NCI-H510A treated with DMSO at 0.1 percent for 48 hours (cell line): ENCODE data around the gene BMP10.

Source experiments
- DNase-seq: peaks from one replicate; lab custom pipeline; 2025; lab: John Stamatoyannopoulos, UW

BMP10 gene

GRCh38 chr2:68853035-68853434 is 18.2 kb downstream of the BMP10 start:
- no peak for DNase-seq

- DNase-seq, result no peak
Observed at GRCh38 chr2:68850524-68850923, 20.7 kb downstream of the BMP10 start.

DNA sequence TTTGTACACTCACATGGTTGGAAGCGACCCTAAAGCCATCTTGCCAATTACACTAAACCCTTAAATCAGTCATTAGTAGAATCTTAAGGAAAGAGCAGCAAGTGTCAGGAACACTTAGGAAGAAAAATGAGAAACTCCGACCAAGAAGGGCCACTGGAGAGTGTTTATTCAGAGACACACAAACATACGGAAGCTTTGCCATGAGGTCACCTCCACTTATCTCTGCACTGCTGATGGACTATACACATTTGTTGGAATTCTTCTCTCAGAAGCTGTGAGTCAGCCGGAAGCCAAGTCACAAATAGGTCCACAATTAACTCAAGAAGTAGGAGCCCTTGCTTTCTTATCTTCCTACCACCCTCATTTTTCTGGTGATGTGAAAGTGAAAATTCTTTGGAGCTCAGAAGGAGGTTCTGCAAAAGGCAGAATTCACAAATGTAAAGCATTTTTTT is 21.6 kb downstream of the BMP10 start:
- no peak for DNase-seq

DNA sequence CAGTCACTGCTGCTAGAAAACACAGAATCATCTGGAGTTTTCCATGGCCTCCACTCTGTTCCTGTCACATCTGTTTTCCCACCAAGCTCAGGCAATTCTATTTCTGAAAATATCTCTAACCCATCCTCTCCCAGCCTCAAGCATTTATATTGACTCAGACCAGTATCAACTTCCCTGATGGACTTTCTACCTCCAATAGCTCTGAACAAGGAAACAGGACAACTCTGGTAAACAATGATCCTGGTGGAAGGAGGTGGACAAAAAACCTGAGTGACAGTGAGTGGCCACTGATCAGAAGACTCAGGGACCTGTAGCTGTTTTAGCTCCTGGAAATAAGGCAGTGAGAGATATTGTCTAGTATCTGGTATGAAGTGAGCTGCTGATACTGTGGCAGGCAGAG is 23.4 kb downstream of the BMP10 start:
- no peak for DNase-seq

DNA sequence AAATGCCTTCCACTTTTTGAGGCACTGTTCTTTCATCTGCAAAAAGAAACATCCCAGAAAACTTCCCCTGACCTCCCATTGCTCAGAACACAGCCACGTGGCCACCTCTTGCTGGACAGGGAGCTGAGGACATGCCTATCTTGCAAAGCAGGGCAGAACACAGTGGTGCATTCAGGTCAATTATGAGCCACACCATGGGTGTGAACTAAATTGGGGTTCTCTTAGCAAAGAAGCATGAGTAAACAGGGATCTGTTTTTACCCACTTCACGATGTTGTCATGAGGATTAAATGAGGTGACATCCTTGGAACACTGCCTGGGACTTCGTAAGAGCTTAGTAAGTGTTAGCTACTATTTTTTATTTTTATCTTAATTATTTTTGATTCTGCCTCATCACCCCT is 25.1 kb downstream of the BMP10 start:
- no peak for DNase-seq

GRCh38 chr2:68845043-68845442 is 26.2 kb downstream of the BMP10 start:
- DNase-seq, result no peak

DNA sequence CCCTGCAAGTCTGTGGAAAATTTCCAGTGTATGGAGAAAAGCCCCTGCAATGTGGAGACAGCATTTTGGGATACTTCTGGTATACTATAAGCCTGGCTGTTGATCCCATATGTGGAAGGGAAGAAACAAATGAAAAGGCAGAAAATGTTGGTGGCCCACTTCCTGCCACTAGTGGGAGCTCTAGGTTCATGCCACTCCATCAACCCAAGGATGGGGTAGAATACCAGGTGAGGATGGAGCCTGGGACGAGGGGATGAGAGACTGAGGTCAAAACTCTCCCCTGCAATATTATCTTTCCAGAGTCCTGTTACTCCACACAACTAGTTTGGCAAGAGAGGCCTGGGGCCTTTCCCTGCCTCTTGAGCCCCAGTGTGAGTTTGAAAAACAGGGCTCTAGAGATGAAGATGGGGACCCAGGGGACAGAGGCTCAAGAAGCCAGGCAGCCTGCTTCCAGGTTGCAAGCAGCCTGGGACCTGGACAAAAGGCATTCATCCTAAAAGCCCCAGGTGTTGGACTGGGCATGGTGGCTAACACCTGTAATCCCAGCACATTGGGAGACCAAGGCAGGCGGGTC is 31.9 kb downstream of the BMP10 start:
- no peak for DNase-seq

DNA sequence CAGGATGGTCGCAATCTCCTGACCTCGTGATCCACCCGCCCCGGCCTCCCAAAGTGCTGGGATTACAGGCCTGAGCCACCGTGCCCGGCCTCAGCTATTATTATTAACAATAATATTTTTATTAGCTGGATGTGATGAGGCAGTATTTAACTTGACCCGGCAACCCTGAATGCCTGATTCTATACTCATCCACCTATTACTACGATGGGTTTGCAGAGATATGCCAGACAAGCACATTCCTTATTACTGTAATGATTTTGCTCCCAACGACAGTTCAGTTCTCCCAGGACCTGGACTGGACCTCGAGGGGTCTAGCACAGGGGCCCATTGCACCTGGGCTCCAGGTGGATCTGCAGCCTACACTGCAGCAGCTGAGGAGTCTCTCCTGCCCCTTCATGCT is 32.6 kb downstream of the BMP10 start:
- DNase-seq, result no peak

GRCh38 chr2:68837861-68838341 is 33.3 kb downstream of the BMP10 start:
- no peak for DNase-seq

DNA sequence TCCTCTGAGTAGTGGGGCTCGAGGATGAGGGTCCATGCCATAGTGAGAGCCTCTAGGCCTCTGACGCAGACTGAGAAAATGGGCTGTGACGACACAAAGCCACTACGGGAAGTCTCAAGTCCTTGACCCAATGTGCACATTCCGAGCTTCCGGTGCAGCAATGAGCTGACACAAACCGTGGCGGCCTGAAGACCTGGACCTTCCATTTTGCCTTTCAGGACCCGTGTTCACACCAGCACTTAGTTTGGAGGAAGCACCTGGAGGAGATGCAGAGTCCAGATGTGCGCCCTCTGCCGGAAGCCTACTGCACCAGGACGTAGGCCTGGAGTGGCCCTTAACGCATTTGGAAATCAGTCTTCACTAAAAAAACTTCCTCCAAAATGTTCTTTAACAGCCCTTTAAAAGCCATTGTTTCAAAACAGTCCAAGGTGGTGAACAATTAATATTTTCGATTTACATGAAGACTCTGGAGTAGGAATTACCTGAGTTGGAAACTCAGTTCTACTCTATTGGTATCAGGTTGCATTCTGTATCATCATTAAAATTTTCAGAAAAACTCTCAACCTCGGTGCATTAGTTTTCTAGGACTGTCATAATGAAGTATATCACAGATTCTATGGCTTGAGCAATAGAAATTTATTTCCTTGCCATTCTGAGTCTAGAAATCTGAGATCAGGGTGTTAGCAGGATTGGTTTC is 33.9 kb downstream of the BMP10 start:
- no peak for DNase-seq

GRCh38 chr2:68835621-68836020 is 35.6 kb downstream of the BMP10 start:
- DNase-seq, result no peak

DNA sequence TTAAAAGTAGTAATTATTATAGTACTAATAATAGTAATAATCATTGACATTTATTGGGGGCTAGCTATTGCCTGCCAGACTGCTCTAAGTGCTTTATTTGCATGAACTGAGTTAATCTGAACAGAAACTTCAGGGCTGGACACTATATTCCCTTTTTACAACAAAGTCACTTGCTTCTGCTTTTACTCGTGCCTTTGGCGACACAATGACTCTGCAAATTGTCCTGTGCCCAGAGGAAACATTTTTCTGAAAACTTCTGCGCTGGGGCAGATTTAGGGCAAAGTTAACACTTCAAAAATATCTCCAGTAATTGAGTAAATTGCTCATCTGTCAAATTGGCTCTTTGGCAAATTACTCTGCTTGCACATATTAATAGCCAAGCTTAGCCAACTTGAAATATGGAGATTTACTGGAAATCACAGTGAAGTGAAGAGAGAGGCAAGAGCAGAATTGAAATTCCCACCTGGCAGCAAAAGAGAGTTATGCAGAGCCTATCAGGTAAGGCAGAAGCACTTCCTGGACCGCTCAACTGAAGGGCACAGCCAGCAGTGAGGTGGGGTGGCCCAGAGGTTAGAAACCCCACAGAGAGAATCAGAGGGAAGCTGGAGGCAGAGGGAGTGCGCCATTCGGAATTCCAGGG is 36.3 kb downstream of the BMP10 start:
- DNase-seq, result no peak

DNA sequence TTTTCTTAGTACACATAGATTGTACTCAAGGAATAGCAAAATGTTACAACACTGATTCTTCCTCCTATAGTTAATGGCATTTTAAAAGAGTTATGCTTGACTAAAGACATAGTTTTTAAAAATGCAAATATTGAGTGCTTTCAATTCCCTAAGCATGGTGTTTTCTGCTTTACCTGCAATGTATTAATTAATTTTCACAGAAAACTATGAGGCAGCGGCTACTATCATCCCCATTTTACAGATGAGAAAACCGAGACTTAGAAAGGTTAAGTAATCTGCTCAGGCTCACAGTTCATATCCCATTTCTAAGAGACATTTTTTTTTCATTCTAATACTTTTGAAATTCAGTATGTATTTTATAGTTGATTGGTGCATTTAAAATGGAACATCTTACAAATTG is 38.0 kb downstream of the BMP10 start:
- no peak for DNase-seq

DNA sequence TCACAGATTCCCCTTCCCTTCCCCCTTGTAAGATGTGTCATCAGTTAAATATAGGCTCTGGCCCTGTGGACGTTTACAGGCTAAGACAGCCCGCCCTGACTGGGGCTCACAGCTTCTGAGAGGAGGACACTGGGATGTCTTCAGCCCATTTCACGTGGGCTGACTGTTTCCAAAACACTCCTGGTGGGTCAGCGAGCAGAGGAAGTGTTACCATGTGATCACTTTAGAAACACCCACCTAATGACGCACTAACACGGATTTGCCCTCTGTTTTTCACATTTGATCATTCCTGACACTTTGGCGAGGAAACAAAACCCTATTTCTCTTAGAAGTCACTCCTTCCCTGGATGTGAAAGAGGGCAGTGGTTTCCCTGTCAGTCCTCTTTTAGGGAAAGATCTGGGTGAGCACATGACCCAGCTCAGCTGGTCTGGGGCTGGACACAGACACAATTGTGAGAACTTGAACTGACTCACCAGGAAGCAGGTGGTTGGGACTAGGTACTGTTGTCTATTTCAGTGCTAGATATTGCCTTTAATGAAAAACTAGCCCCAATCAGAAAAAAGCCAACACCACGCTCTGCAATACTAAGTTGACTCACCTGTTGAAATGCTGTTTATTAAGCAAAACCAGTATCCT is 38.8 kb downstream of the BMP10 start:
- no peak for DNase-seq

- no peak for DNase-seq
Observed at GRCh38 chr2:68831686-68832232, 39.4 kb downstream of the BMP10 start.

GRCh38 chr2:68829749-68830148 is 41.4 kb downstream of the BMP10 start:
- no peak for DNase-seq

- DNase-seq, result no peak
Observed at GRCh38 chr2:68828887-68829708, 42.1 kb downstream of the BMP10 start.

GRCh38 chr2:68827666-68828065 is 43.5 kb downstream of the BMP10 start:
- DNase-seq, result no peak

GRCh38 chr2:68825866-68826265 is 45.3 kb downstream of the BMP10 start:
- no peak for DNase-seq

DNA sequence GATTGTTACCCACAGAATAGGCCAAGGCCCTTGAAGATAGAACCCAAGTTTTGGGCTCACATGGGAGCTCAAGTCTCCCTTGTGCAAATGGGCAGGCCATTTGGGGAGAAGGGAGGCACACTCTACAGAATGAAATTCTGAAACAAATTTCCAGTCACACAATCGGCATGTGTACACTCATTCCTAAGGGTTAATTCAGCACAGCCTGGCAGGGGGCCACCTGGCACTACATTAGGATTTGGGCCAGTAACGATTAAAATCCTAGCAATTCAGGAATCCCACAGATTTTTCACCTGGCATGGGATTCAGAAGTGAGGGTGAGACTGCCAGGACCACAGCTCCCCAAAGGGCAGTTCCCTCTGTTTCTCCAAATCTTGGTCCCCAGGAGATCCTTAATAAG is 46.4 kb downstream of the BMP10 start:
- DNase-seq, result no peak

DNA sequence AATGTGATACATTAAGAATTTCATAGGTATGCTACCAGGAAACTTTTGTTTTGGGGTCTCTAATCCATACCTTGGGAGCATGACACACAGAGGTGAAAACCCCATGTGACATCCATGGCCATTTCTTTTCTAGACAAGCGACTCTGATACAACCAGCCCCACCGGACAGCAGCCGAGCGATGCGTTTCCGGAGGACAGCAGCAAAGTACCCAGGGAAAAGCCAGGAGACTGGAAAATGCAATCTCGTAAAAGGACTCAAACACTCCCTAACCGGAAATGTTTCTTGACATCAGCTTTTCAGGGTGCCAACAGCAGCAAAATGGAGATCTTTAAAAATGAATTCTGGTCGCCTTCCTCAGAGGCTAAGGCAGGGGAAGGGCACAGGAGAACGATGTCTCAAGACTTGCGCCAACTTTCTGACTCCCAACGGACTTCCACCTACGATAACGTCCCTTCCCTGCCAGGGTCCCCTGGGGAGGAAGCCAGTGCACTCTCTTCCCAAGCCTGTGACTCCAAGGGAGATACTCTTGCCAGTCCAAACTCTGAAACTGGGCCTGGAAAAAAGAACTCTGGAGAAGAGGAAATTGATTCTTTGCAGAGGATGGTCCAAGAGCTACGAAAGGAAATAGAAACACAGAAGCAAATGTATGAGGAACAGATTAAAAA is 48.9 kb downstream of the BMP10 start:
- no peak for DNase-seq
